HG03095 (cell line): ENCODE data around the gene MYCBP.
"Not testable (repeated sequence)": the region's sequence is repeated elsewhere in the genome, so short reads cannot be mapped to it uniquely, and the experiment has no call there.

Source experiments
- ATAC-seq: cut with Tn5 transposase; IDR thresholded peaks from one replicate; pipeline ENCODE4 v1.9.1; 2021; ENCODE audit warnings: moderate library complexity; ENCODE audit not compliant: unreplicated experiment

Gene MYCBP

GRCh38 chr1:38873027-38873969 is at the start of gene MYCBP:
Gene MYCBP, minus strand, starts transcription at chr1:38873348. Its CDS starts 43 bp downstream, at chr1:38873305.
- ATAC-seq = peak; percentile 94

DNA sequence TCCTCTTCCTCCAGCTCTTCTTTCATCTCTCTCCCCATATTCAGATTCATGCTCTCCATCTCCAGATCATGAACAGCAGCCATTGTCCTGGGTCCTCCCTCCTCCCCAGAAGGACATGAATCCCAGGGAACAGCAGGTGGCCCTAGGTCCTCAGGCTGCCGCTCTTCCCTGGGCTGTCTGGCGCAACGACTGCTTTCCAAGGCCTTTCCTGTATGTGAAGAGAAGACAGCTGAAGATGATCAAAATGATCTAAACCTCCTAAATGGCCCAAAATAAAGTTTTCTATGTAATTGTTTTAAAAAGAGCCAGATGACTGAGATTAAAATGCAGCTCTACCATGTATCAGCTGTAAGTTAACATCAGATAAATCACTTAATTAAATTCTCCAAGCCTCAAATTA is 46.0 kb upstream of the MYCBP start:
- no peak for ATAC-seq

DNA sequence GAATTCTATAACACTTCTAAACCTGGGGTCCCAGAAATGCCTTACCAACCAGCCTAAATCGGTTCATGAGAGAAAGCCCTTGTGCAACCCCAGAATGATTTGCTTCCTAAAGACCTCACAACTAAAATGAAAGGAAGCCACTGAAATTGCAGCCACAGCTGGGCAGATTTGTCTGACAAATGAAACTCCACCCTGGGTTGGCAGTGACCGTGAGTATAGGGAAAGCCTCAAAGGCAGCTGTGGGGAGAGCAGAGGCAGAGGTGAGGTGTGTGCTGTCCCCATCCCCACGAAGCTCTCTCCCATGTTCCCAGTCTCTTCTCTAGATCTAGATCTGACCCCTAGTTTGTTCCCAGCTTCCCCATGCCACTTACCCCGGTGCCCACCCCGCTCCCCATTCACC is 45.4 kb upstream of the MYCBP start:
- ATAC-seq = no peak

DNA sequence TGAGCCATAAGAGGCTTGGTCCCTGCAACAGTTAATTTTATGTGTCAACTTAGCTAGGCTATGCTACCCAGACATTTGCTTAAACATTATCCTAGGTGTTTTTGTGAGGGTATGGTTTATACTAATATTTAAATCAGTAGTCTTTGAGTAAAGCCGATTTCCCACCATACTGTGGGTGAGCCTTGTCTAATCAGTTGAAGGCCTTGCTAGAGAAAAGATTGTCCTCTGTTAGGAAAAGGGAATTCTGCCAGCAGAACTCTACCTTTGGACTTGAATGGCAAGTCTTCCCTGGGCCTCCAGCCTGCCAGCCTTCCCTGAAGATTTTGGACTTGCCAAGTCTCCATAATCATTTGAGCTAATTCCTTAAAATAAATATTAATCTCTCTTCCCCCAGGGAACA is 44.6 kb upstream of the MYCBP start:
- ATAC-seq = no peak

DNA sequence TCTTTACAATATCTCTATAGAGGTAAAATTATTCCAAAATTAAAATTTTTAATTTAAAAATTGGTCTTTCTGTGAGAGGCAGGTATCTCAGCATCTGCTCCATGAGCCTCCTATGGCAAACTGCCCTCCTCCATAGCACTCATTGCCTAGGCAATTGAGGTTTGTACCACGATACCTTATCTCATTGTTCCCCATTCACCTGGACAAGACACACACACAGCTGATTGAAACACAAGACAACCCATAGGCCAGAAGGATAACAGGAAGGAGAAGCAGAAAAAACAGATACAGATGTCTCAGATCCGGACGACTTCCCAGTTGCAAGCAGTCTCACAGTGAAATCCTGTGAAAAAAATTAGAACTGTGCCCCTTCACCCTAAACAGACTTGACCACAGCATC is 44.2 kb upstream of the MYCBP start:
- no peak for ATAC-seq

DNA sequence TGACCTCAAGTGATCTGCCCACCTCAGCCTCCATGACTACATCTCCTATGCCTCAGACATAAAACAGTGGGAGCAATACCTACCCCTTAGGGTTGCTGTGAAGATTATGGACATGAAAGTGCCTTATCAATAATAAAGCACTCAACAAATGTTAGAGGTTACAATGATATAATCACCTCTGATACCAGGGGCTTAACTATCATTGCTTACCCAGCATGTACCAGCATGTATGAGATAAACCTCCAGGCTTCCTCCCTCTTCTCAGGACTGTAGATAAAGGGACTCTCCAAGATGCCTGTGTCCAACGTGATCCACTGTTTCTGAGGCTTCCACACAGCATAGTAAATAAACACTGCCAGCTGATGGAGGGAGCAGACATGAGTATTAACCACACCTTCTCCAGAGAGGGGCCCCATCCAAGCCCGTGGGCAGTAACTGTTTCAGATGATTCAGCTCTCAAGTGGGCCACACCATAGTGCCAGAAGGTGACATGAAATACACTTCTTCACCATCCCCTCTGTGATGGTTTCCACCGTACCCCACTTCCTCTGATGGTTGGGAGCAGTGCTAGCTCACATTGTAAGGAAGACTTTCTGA is 42.3 kb upstream of the MYCBP start:
- ATAC-seq = no peak

DNA sequence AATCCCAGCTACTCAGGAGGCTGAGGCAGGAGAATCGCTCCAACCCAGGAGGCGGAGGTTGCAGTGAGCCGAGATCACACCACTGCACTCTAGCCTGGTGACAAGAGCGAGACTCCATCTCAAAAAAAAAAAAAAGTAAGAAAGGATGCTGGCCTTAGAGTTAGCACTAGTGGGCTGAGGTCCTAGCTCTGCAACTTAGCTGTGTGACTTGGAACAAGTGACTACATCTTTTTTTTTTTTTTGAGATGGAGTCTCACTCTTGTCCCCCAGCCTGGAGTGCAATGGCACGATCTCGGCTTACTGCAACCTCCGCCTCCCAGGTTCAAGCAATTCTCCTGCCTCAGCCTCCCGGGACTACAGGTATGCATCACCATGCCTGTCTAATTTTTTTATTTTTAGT is 41.8 kb upstream of the MYCBP start:
- not testable (repeated sequence) for ATAC-seq

GRCh38 chr1:38908821-38909220 is 35.7 kb upstream of the MYCBP start:
- ATAC-seq = no peak

DNA sequence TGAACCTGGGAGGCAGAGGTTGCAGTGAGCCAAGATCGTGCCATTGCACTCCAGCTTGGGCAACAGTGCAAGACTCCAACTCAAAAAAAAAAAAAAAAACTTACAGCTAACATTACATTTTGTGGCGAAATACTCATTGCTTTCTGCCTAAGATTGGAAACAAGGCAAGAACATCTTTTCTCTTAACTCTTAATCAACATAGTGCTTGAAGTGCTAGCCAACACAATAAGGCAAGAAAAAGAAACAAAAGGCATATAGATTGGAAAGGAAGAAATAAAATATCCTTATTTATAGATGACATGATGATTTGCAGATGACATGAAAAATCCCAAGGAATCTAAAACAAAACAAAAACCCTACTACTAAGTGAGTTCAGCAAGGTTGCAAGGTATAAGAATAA is 32.8 kb upstream of the MYCBP start:
- no peak for ATAC-seq

- ATAC-seq = no peak
Measured at GRCh38 chr1:38899560-38899959, 26.4 kb upstream of the MYCBP start.

- no peak for ATAC-seq
Measured at GRCh38 chr1:38898653-38899230, 25.6 kb upstream of the MYCBP start.

- ATAC-seq = no peak
Measured at GRCh38 chr1:38896169-38896568, 23.0 kb upstream of the MYCBP start.

DNA sequence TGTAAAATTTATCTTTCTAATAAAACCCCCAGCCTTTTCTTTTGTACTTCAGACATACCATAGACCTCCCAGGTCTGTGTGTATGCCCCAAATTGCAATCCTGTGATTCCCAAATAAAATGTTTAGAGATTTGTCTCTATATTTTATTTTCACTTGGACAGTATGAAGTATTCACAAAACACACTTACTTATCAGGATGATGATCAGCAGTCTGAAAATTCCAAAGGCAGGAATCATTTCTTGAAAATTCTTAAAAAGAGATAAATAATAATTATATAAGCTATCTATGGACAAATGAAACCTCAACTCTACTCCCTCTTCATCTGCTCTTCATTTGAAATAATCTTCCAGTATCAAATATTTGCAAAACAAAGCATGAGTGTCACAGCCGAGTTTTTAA is 19.8 kb upstream of the MYCBP start:
- ATAC-seq = no peak

- no peak for ATAC-seq
Measured at GRCh38 chr1:38891753-38892152, 18.6 kb upstream of the MYCBP start.

DNA sequence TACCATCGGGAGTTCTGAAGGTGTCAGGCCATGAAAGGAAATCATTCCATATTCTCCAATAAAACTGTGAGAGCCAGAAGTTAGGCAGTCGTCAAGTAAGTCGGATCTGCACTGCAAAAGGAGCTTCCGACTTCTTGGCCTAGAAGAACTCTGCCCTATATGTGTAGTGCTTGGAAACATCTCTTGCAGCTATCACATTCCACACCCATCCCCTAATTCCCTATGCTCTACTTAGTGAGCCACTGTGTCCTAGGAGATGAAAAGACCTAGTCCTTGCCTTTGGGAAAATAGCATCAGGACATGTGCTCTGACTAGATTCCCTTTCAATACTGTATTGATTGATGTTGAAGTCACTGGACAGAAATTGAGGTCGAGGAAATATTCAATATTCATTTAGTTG is 16.4 kb upstream of the MYCBP start:
- ATAC-seq = no peak

DNA sequence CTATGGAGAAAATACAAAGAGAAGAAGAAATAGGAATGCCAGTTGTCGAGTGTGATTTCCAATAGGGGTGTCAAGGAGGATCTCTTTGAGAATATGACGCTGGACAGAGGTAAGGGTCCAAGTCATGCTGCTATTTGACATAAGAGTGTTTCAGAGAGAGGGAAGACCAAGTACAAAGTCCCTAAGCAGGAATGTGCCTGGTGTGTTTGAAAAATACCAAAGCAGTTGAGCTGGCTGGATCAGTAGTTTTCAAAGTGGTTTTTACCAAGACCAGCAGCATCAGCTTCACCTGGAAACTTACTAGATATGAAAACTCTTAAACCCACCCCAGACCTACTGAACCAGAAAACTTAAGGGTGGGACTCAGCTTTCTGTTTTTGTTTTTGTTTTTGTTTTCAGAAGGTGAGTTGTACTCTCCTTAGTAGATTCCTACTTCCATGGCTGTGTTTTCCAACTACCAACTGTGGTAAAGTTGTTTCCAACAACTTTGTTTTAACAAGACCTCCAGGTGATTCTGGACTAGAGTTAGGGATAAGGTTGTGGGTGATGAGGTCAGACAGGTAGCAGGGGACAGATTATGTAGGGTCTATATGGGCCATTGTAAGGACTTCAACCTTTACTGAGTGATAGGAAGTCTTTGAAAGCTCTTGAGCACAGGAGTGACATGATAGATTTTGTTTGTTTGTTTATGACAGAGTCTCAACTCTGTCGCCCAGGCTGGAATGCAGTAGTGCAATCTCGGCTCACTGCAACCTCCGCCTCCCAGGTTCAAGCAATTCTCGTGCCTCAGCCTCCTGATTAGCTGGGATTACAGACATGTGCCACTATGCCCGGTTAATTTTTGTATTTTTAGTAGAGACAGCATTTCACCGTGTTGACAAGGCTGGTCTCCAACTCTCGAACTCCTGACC is 15.5 kb upstream of the MYCBP start:
- no peak for ATAC-seq

DNA sequence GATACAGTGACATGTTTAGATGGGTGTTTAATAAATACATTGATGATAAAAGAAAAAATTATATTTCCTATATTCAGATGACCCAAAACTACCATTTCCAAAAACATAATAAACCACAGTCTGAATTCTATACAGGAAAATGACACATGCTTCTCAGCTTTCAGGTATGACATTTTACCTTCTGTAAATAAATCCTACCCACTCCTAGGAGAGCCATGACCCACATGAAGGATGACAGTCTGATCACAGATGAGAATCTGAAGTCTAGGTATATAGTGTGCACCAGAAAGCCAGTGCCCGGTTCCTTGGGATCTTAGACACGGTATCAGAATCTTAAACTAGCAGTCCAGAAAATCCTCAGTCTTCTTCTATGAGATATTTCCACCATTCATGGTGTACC is 11.9 kb upstream of the MYCBP start:
- ATAC-seq = no peak

DNA sequence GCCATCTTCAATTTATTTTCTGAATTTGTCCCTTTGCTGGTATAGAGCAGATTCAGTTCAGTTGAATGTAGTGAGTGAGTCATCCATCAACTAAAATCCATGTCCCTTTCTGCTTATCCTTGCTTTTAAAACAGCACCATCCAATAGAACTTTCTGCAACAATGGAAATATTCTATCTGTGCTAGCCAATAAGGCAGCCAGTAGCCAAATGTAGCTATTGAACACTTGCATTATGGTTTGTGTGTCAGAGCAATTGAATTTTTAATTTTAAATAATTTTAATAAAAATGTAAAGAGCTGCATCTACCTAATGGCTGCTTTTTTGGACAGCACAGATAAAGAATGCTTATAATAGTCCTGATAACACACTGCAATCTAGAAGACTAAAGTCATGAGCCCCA is 8.3 kb upstream of the MYCBP start, which contains the start of gene GJA9:
Gene GJA9, minus strand, starts transcription at position 101 of the 400 bp plus-strand sequence. CDS start 5,489 bp downstream, outside the sequence.
- no peak for ATAC-seq

DNA sequence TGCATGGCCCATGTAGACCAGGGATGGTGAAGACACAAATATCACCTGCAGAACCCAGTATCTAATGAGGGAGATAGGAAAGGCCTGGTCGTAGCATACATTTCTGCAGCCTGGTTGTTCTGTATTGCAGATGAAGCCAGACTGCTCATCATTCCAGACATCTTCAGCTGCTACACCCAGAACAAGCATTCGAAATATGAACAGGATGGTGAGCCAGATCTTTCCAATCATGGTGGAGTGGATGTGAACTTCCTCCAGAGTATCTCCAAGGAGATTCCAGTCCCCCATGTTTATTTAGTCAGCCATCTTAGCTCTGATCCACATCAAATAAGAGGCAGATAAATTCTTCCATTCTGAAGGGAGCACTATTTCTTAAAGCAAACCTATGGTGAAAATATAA is 2.7 kb upstream of the MYCBP start:
- no peak for ATAC-seq

GRCh38 chr1:38872401-38873026 is 634 bp downstream of the MYCBP start:
- ATAC-seq = peak; percentile 23
